GM21723 (cell line): Measurements from ENCODE around the gene SLC25A44.

Experiments used
- ATAC-seq: cut with Tn5 transposase; IDR thresholded peaks from one replicate; pipeline ENCODE4 v1.9.1; 2021; ENCODE audit warnings: mild to moderate bottlenecking, moderate library complexity; ENCODE audit not compliant: unreplicated experiment

Gene SLC25A44

GRCh38 chr1:156233426-156234127, 39.7 kb downstream of the SLC25A44 start:
- ATAC-seq, result no peak

- no peak for ATAC-seq
Measured at GRCh38 chr1:156236164-156236563, 42.3 kb downstream of the SLC25A44 start.

GRCh38 chr1:156238248-156238647, 44.3 kb downstream of the SLC25A44 start:
- no peak for ATAC-seq

GRCh38 chr1:156241311-156241811, 47.5 kb downstream of the SLC25A44 start:
- no peak for ATAC-seq

GRCh38 chr1:156241926-156242325, 48.0 kb downstream of the SLC25A44 start, which contains the start of gene BGLAP:
BGLAP (plus strand) TSS chr1:156242184; CDS start chr1:156242232, 48 bp downstream.
- no peak for ATAC-seq

- no peak for ATAC-seq
Measured at GRCh38 chr1:156242738-156243137, 48.8 kb downstream of the SLC25A44 start.

- no peak for ATAC-seq
Measured at GRCh38 chr1:156244126-156244525, 50.2 kb downstream of the SLC25A44 start.

GRCh38 chr1:156244712-156245111, 50.8 kb downstream of the SLC25A44 start:
- ATAC-seq, result no peak

GRCh38 chr1:156245451-156246232, 51.7 kb downstream of the SLC25A44 start:
- no peak for ATAC-seq

- ATAC-seq, result no peak
Measured at GRCh38 chr1:156246241-156246780, 52.4 kb downstream of the SLC25A44 start.

GRCh38 chr1:156246781-156247459, 53.0 kb downstream of the SLC25A44 start:
- no peak for ATAC-seq

- no peak for ATAC-seq
Measured at GRCh38 chr1:156247460-156248322, 53.8 kb downstream of the SLC25A44 start, which contains the start of gene PAQR6. PAQR6 (minus strand) TSS chr1:156248056; CDS start chr1:156246731, 1,325 bp downstream.

GRCh38 chr1:156248323-156248683, 54.4 kb downstream of the SLC25A44 start:
- ATAC-seq, result no peak

GRCh38 chr1:156249593-156249992, 55.7 kb downstream of the SLC25A44 start:
- ATAC-seq, result no peak

GRCh38 chr1:156251527-156251926, 57.6 kb downstream of the SLC25A44 start:
- no peak for ATAC-seq

- no peak for ATAC-seq
Measured at GRCh38 chr1:156253634-156254033, 59.7 kb downstream of the SLC25A44 start.

GRCh38 chr1:156257711-156258110, 63.8 kb downstream of the SLC25A44 start:
- no peak for ATAC-seq

- no peak for ATAC-seq
Measured at GRCh38 chr1:156258859-156259258, 65.0 kb downstream of the SLC25A44 start.

- ATAC-seq, result no peak
Measured at GRCh38 chr1:156259805-156260204, 65.9 kb downstream of the SLC25A44 start.

GRCh38 chr1:156260896-156261295, 67.0 kb downstream of the SLC25A44 start:
- no peak for ATAC-seq
